Pancreas (tissue), 10 donors: Measurements from ENCODE around the gene MELK. TPM values are rescaled to one million over a fixed set of nuclear protein-coding genes. Genes with fewer than 3 reads are reported as not detected.

Source experiments
- ATAC-seq, 4 donors: fragments of 200-7000 bp; cut with Tn5 transposase; one replicate each; pipeline versions ENCODE4 v1.8.0 to v1.9.1; 2020; ENCODE audit warnings: mild to moderate bottlenecking in 4 of 4, moderate library complexity in 4 of 4
- DNase-seq, 6 donors: peaks; one replicate each; pipeline ENCODE4 v3.0.0-alpha.2; 2020
- FAIRE-seq: peaks from 2 replicates; lab custom pipeline; 2012; peaks lifted over from hg19 to GRCh38; lab: Jason Lieb, UNC
- H3K27ac ChIP-seq, 4 donors: fragments of 200-600 bp; sonication (generic); 1 replicate in 3 of 4; 2 replicates in 1 of 4; pipeline versions ENCODE4 v1.5.0 to v1.8.0; 2020
- H3K27me3 ChIP-seq, 4 donors: fragments of 200-600 bp; one replicate each; pipeline ENCODE4 v1.8.0; 2021
- H3K36me3 ChIP-seq, 3 donors: fragments of 200-600 bp; sonication (generic) in 1 of 3; one replicate each; pipeline versions ENCODE4 v1.5.0 to v1.8.0; 2020 to 2021
- H3K4me1 ChIP-seq, 3 donors: fragments of 200-600 bp; one replicate each; pipeline ENCODE4 v1.8.0; 2021
- H3K4me3 ChIP-seq, 4 donors: fragments of 200-600 bp; sonication (generic) in 2 of 4; one replicate each; pipeline versions ENCODE4 v1.5.0 to v1.8.0; 2020 to 2021
- H3K9me3 ChIP-seq, 4 donors: fragments of 200-600 bp; one replicate each; pipeline ENCODE4 v1.8.0; 2021
- CTCF ChIP-seq, 4 donors: fragments of 200-600 bp; sonication (generic) in 3 of 4; IDR thresholded peaks; one replicate each; pipeline versions ENCODE4 v1.5.0 to v1.8.0; 2021; ENCODE audit warnings: antibody characterized with exemption in 4 of 4
- WGBS, 2 donors: extraction: QIAGEN DNeasy Blood & Tissue Kit; methylation state at CpG; one replicate each; pipeline ENCODE4 v1.1.7; 2013; 5-methylcytosine and 5-hydroxymethylcytosine counted together
- intact Hi-C, 3 donors: fragments of 100-400 bp; cut with DNase I; formaldehyde crosslinking; loops; one replicate each; pipeline versions ENCODE4 v1.11.1 to v1.14.2; 2022
- polyA plus RNA-seq, 2 donors: library from polyadenylated mRNA; stranded (reverse); fragments of 200-250 nt; gene quantifications; one replicate each; pipeline ENCODE4 v1.2.3, GENCODE V29; 2013
- total RNA-seq, 6 donors: library from RNA; stranded (reverse); fragmentation: NEBNext Ultra II Directional in 4 of 6; extraction: Animal tissue kit (Norgen Biotek cat#: 25700) in 4 of 6; gene quantifications; one replicate each; pipeline versions ENCODE4 v1.2.1 to v1.2.4, GENCODE V29; 2021 to 2023
- donor health status: healthy with polysubstance abuse.
- donor health status: DM: no; HTN: no; CAD: no; lungs with moderate emphysema.
- donor health status: DM: no; HTN: no; CAD: no.
- donor health status: control.
- donor health status: control.
- donor health status: Bipolar disorder and iron deficiency.
- donor health status: DM: yes; HTN: yes; CAD: no.
- donor health status: DM: no; HTN: no; CAD: no.
- donor health status: DM: no; HTN: no; CAD: no.
- donor health status: DM: yes; HTN: yes; CAD: no.

MELK gene
- total and polyA plus RNA-seq, 8 donors, result 0.08 to 0.75 (median 0.30) TPM

GRCh38 chr9:36713515-36714490, 141.1 kb downstream of the MELK start:
- intact Hi-C loops, result no loop called here
- no peaks in the 10 kb centered on the region for H3K36me3 ChIP-seq
- WGBS, 2 donors, result 60% methylated on average over 29 of the region's 29 CpGs
- no peaks in the 10 kb centered on the region for H3K9me3 ChIP-seq
- no peaks in the 10 kb centered on the region for H3K4me1 ChIP-seq
- no peak for TF ChIP-seq CTCF (IDR thresholded peaks at IDR 0.05)
- DNase-seq (no peak), FAIRE-seq (no peak), ATAC-seq (no peak)
- H3K27ac ChIP-seq, result no peak overlapping the region
- H3K4me3 ChIP-seq, result no peak overlapping the region
- no peaks in the 10 kb centered on the region for H3K27me3 ChIP-seq

- Histone ChIP-seq H3K27ac (no peak overlapping the region), H3K9me3 (no peaks in the 10 kb centered on the region), H3K36me3 (no peaks in the 10 kb centered on the region), H3K4me1 (no peaks in the 10 kb centered on the region), H3K4me3 (no peak overlapping the region), H3K27me3 (no peaks in the 10 kb centered on the region)
- WGBS, 2 donors, result 72 to 76% methylated on average over 2 of the region's 2 CpGs
- intact Hi-C loops, result no loop called here
- no peak for DNase-seq
- TF ChIP-seq CTCF (IDR thresholded peaks at IDR 0.05), result no peak
- ATAC-seq, result no peak
- no peak for FAIRE-seq
These were observed 143.8 kb downstream of the MELK start for GRCh38 chr9:36716496-36716895.

- no peaks in the 10 kb centered on the region for H3K4me1 ChIP-seq
- FAIRE-seq (no peak), ATAC-seq (no peak), DNase-seq (no peak)
- H3K4me3 ChIP-seq, result no peak overlapping the region
- intact Hi-C loops, result no loop called here
- no peak for TF ChIP-seq CTCF (IDR thresholded peaks at IDR 0.05)
- H3K27me3 ChIP-seq, result no peaks in the 10 kb centered on the region
- no peak overlapping the region for H3K27ac ChIP-seq
- WGBS, 2 donors, result 49 to 54% methylated on average over 3 of the region's 3 CpGs
- H3K36me3 ChIP-seq, result no peaks in the 10 kb centered on the region
- H3K9me3 ChIP-seq, result no peaks in the 10 kb centered on the region
These were observed 144.6 kb downstream of the MELK start for GRCh38 chr9:36717276-36717675.

GRCh38 chr9:36718612-36719011, 145.9 kb downstream of the MELK start:
- Histone ChIP-seq H3K27ac (no peak overlapping the region), H3K9me3 (no peaks in the 10 kb centered on the region), H3K4me1 (no peaks in the 10 kb centered on the region), H3K4me3 (no peak overlapping the region), H3K27me3 (no peaks in the 10 kb centered on the region), H3K36me3 (no peaks in the 10 kb centered on the region)
- intact Hi-C loops, result no loop called here
- WGBS, 2 donors, result 2 to 9% methylated on average over 1 of the region's 1 CpG
- no peak for DNase-seq
- no peak for FAIRE-seq
- TF ChIP-seq CTCF (IDR thresholded peaks at IDR 0.05), result no peak
- no peak for ATAC-seq

GRCh38 chr9:36720043-36720442, 147.3 kb downstream of the MELK start:
- no peak for ATAC-seq
- Histone ChIP-seq H3K4me3 (no peak overlapping the region), H3K9me3 (no peaks in the 10 kb centered on the region), H3K36me3 (no peaks in the 10 kb centered on the region), H3K27ac (no peak overlapping the region), H3K4me1 (no peaks in the 10 kb centered on the region), H3K27me3 (no peaks in the 10 kb centered on the region)
- TF ChIP-seq CTCF (IDR thresholded peaks at IDR 0.05), result no peak
- no peak for DNase-seq
- intact Hi-C loops, result no loop called here
- no peak for FAIRE-seq
- 79 to 90% methylated on average over 9 of the region's 9 CpGs for WGBS, 2 donors
